Adipose tissue (tissue), 3 donors: Measurements from ENCODE around the gene PRKG1. TPM values are rescaled to one million over a fixed set of nuclear protein-coding genes. Genes with fewer than 3 reads are reported as not detected.
"Not testable (repeated sequence)": the region's sequence is repeated elsewhere in the genome, so short reads cannot be mapped to it uniquely, and the experiment has no call there.

Experiments
- H3K27ac ChIP-seq: one replicate; pipeline ENCODE4 v1.5.1; 2013; ENCODE audit warnings: low read depth, low read length
- WGBS, 3 donors: extraction: QIAGEN DNeasy Blood & Tissue Kit; methylation state at CpG; one replicate each; pipeline ENCODE4 v1.1.7; 2013; 5-methylcytosine and 5-hydroxymethylcytosine counted together
- polyA plus RNA-seq, 3 donors: library from polyadenylated mRNA; stranded (reverse); fragments of 200-250 nt; gene quantifications; one replicate each; pipeline ENCODE4 v1.2.3, GENCODE V29; 2013
- donor health status: healthy with polysubstance abuse.
- donor health status: Bipolar disorder and iron deficiency.
- donor health status: healthy.

The PRKG1 gene
- polyA plus RNA-seq, 3 donors, result 0.46 to 13.2 (median 2.1) TPM

- no peak overlapping the region for H3K27ac ChIP-seq
- 63 to 83% (median 82%) methylated on average over 1 of the region's 1 CpG for WGBS, 3 donors
Measured at GRCh38 chr10:51659344-51659743, 585.1 kb downstream of the PRKG1 start.

- 84 to 92% (median 92%) methylated on average over 3 of the region's 3 CpGs for WGBS, 3 donors
- H3K27ac ChIP-seq, result no peak overlapping the region
Measured at GRCh38 chr10:51663086-51663485, 588.8 kb downstream of the PRKG1 start.

GRCh38 chr10:51666456-51666855 lies 592.2 kb downstream of the PRKG1 start:
- H3K27ac ChIP-seq, result no peak overlapping the region

GRCh38 chr10:51667678-51668335 lies 593.5 kb downstream of the PRKG1 start:
- WGBS, 3 donors, result 0 to 6% (median 1%) methylated on average over 1 of the region's 1 CpG
- no peak overlapping the region for H3K27ac ChIP-seq

GRCh38 chr10:51668336-51668689 lies 594.0 kb downstream of the PRKG1 start:
- no peak overlapping the region for H3K27ac ChIP-seq

- no peak overlapping the region for H3K27ac ChIP-seq
- 94 to 97% (median 96%) methylated on average over 5 of the region's 5 CpGs for WGBS, 3 donors
Measured at GRCh38 chr10:51669041-51669440, 594.8 kb downstream of the PRKG1 start.

- no peak overlapping the region for H3K27ac ChIP-seq
Measured at GRCh38 chr10:51672039-51672535, 597.8 kb downstream of the PRKG1 start.

GRCh38 chr10:51675088-51675487 lies 600.8 kb downstream of the PRKG1 start:
- H3K27ac ChIP-seq, result no peak overlapping the region

GRCh38 chr10:51679841-51680240 lies 605.6 kb downstream of the PRKG1 start:
- WGBS, 3 donors, result 78 to 87% (median 87%) methylated on average over 6 of the region's 6 CpGs
- H3K27ac ChIP-seq, result no peak overlapping the region

GRCh38 chr10:51683031-51683691 lies 608.9 kb downstream of the PRKG1 start:
- H3K27ac ChIP-seq, result no peak overlapping the region
- 70 to 82% (median 73%) methylated on average over 4 of the region's 4 CpGs for WGBS, 3 donors

GRCh38 chr10:51685768-51686167 lies 611.5 kb downstream of the PRKG1 start:
- no peak overlapping the region for H3K27ac ChIP-seq
- WGBS, 3 donors, result 72 to 88% (median 83%) methylated on average over 2 of the region's 2 CpGs

- no peak overlapping the region for H3K27ac ChIP-seq
- 87 to 93% (median 87%) methylated on average over 1 of the region's 1 CpG for WGBS, 3 donors
Measured at GRCh38 chr10:51687296-51687695, 613.0 kb downstream of the PRKG1 start.

GRCh38 chr10:51688826-51689225 lies 614.5 kb downstream of the PRKG1 start:
- not testable (repeated sequence) for H3K27ac ChIP-seq
- WGBS, 3 donors, result 89 to 98% (median 92%) methylated on average over 2 of the region's 2 CpGs

- no peak overlapping the region for H3K27ac ChIP-seq
- 92 to 93% (median 92%) methylated on average over 3 of the region's 3 CpGs for WGBS, 3 donors
Measured at GRCh38 chr10:51689536-51689935, 615.2 kb downstream of the PRKG1 start.

- H3K27ac ChIP-seq, result no peak overlapping the region
- WGBS, 3 donors, result 32 to 76% (median 74%) methylated on average over 4 of the region's 4 CpGs
Measured at GRCh38 chr10:51691135-51691534, 616.8 kb downstream of the PRKG1 start.

- H3K27ac ChIP-seq, result no peak overlapping the region
- WGBS, 3 donors, result 64 to 78% (median 71%) methylated on average over 5 of the region's 5 CpGs
Measured at GRCh38 chr10:51694086-51694768, 619.9 kb downstream of the PRKG1 start.

GRCh38 chr10:51696251-51696650 lies 622.0 kb downstream of the PRKG1 start:
- no peak overlapping the region for H3K27ac ChIP-seq
- WGBS, 3 donors, result 59 to 67% (median 63%) methylated on average over 1 of the region's 1 CpG

GRCh38 chr10:51698473-51699063 lies 624.3 kb downstream of the PRKG1 start:
- peak overlapping the region; percentile 31 for H3K27ac ChIP-seq
- WGBS, 3 donors, result 64 to 86% (median 82%) methylated on average over 8 of the region's 8 CpGs

GRCh38 chr10:51699145-51699474 lies 624.8 kb downstream of the PRKG1 start:
- 0 to 1% (median 0%) methylated on average over 14 of the region's 14 CpGs for WGBS, 3 donors
- H3K27ac ChIP-seq, result peak overlapping the region; percentile 31
